SK-N-SH (cell line): ENCODE measurements around the gene FAM20B. TPM values are rescaled to one million over a fixed set of nuclear protein-coding genes. Genes with fewer than 3 reads are reported as not detected.

Experiments
- CTCF ChIA-PET: fragments of 300-600, 350-600 bp; formaldehyde crosslinking; extraction: SDS; loops from one replicate; lab custom pipeline; 2021; lab: Yijun Ruan, JAX
- POLR2A ChIA-PET: fragments of 350-600 bp; sonication (Branson Sonifier 250); formaldehyde crosslinking; extraction: SDS; loops from one replicate; lab custom pipeline; 2020; ENCODE audit warnings: antibody characterized with exemption, inconsistent platforms; lab: Yijun Ruan, JAX
- DNase-seq: peaks from one replicate; pipeline ENCODE4 v3.0.0; 2012
- H2AFZ ChIP-seq: fragments of 200-600 bp; sonication (generic); 2 replicates; pipeline ENCODE4 v1.8.1; 2016; ENCODE audit warnings: antibody characterized with exemption, mild to moderate bottlenecking, low read depth
- H3F3A ChIP-seq: fragments of 200-600 bp; sonication (generic); replicated peaks from 2 replicates; pipeline ENCODE3; 2016; ENCODE audit warnings: antibody characterized with exemption, mild to moderate bottlenecking; ENCODE audit not compliant: insufficient read depth
- H3K27ac ChIP-seq, 2 experiments: fragments of 200-500 bp in 1 of 2; fragments of 200-600 bp in 1 of 2; sonication (Bioruptor generic) in 1 of 2; sonication (generic), shearing (Covaris generic) in 1 of 2; 2 replicates each; pipeline versions ENCODE4 v1.5.1 to v1.6.1; 2014 to 2016; ENCODE audit warnings: low read depth in 2 of 2, inconsistent platforms in 1 of 2, low read length in 1 of 2, mild to moderate bottlenecking in 1 of 2, mixed read lengths in 1 of 2
- H3K27me3 ChIP-seq: fragments of 200-600 bp; sonication (generic), shearing (Covaris generic); 2 replicates; pipeline ENCODE4 v1.6.1; 2016; ENCODE audit warnings: mixed run types; ENCODE audit not compliant: insufficient read depth
- H3K36me3 ChIP-seq, 2 experiments: fragments of 200-500 bp in 1 of 2; fragments of 200-600 bp in 1 of 2; sonication (Bioruptor generic) in 1 of 2; sonication (generic) in 1 of 2; replicated peaks in 1 of 2; 2 replicates each; pipeline versions ENCODE3 to v1.5.1; 2014 to 2016; ENCODE audit warnings: low read length in 1 of 2, mild to moderate bottlenecking in 1 of 2; ENCODE audit not compliant: insufficient read depth in 2 of 2, control insufficient read depth in 1 of 2
- H3K4me1 ChIP-seq, 2 experiments: fragments of 200-500 bp in 1 of 2; fragments of 200-600 bp in 1 of 2; sonication (Bioruptor generic) in 1 of 2; sonication (generic), shearing (Covaris generic) in 1 of 2; 2 replicates each; pipeline versions ENCODE4 v1.5.1 to v1.6.1; 2014 to 2016; ENCODE audit warnings: low read depth in 1 of 2, low read length in 1 of 2, mixed run types in 1 of 2; ENCODE audit not compliant: insufficient read depth in 2 of 2, control insufficient read depth in 1 of 2
- H3K4me2 ChIP-seq: fragments of 200-600 bp; sonication (generic), shearing (Covaris generic); 2 replicates; pipeline ENCODE4 v1.6.1; 2017; ENCODE audit warnings: mixed run types
- H3K4me3 ChIP-seq, 2 experiments: fragments of 200-500 bp in 1 of 2; fragments of 200-600 bp in 1 of 2; sonication (Bioruptor generic) in 1 of 2; sonication (generic), shearing (Covaris generic) in 1 of 2; 2 replicates each; pipeline versions ENCODE4 v1.5.1 to v1.8.1; 2014 to 2016; ENCODE audit warnings: low read depth in 2 of 2, inconsistent platforms in 1 of 2, low read length in 1 of 2, mild to moderate bottlenecking in 1 of 2, mixed read lengths in 1 of 2, moderate library complexity in 1 of 2
- H3K79me2 ChIP-seq: fragments of 200-600 bp; sonication (generic); 2 replicates; pipeline ENCODE4 v1.8.1; 2017; ENCODE audit warnings: mild to moderate bottlenecking; ENCODE audit not compliant: insufficient read depth
- H3K9ac ChIP-seq: fragments of 200-600 bp; sonication (generic); 2 replicates; pipeline ENCODE4 v1.6.1; 2017; ENCODE audit warnings: mixed run types
- H3K9me2 ChIP-seq: fragments of 200-600 bp; sonication (generic); 2 replicates; pipeline ENCODE4 v1.6.1; 2017; ENCODE audit warnings: mixed run types
- H3K9me3 ChIP-seq: fragments of 200-600 bp; sonication (generic); 2 replicates; pipeline ENCODE4 v1.6.1; 2017; ENCODE audit warnings: mixed run types, mild to moderate bottlenecking, moderate library complexity
- H4K20me1 ChIP-seq: fragments of 200-600 bp; sonication (generic); 2 replicates; pipeline ENCODE4 v1.6.1; 2017; ENCODE audit warnings: mild to moderate bottlenecking, mixed run types; ENCODE audit not compliant: insufficient read depth
- CHD2 ChIP-seq: fragments of 150-350 bp; IDR thresholded peaks from 2 replicates; pipeline ENCODE4 v1.6.1; 2018; ENCODE audit warnings: low read length; ENCODE audit not compliant: partially characterized antibody
- CTCF ChIP-seq: fragments of 200-600 bp; sonication (generic); IDR thresholded peaks from 2 replicates; pipeline ENCODE4 v1.6.1; 2017; ENCODE audit warnings: antibody characterized with exemption, mild to moderate bottlenecking, moderate library complexity
- ELF1 ChIP-seq: IDR thresholded peaks from 2 replicates; pipeline ENCODE4 v1.4.0; 2012
- FOXJ3 ChIP-seq: sonication (generic); formaldehyde crosslinking; IDR thresholded peaks from 2 replicates; pipeline ENCODE4 v1.5.1; 2020; ENCODE audit warnings: mild to moderate bottlenecking, missing genetic modification reagents
- IRF3 ChIP-seq: fragments of 150-350 bp; IDR thresholded peaks from 2 replicates; pipeline ENCODE4 v1.6.1; 2016; ENCODE audit warnings: mild to moderate bottlenecking, low read depth, low read length
- JUND ChIP-seq: IDR thresholded peaks from 2 replicates; pipeline ENCODE4 v1.4.0; 2012
- MEF2A ChIP-seq: IDR thresholded peaks from 2 replicates; pipeline ENCODE4 v1.4.0; 2012; ENCODE audit warnings: low read depth, borderline replicate concordance
- MXI1 ChIP-seq: IDR thresholded peaks from 2 replicates; pipeline ENCODE4 v1.6.1; 2012; ENCODE audit warnings: mild to moderate bottlenecking, low read depth, low read length, improper control_type of control experiment
- NRF1 ChIP-seq: IDR thresholded peaks from 2 replicates; pipeline ENCODE4 v1.6.1; 2012; ENCODE audit warnings: low read depth, mild to moderate bottlenecking, low read length
- PBX3 ChIP-seq: IDR thresholded peaks from 2 replicates; pipeline ENCODE4; 2012
- RAD21 ChIP-seq: IDR thresholded peaks from 2 replicates; pipeline ENCODE4 v1.6.1; 2012; ENCODE audit warnings: mild to moderate bottlenecking, low read length
- REST ChIP-seq: IDR thresholded peaks from 2 replicates; pipeline ENCODE4 v1.6.1; 2012; ENCODE audit warnings: mild to moderate bottlenecking, low read depth, low read length, moderate library complexity
- RFX5 ChIP-seq: IDR thresholded peaks from 2 replicates; pipeline ENCODE4 v1.6.1; 2012; ENCODE audit warnings: mild to moderate bottlenecking, improper control_type of control experiment, low read length
- SMC3 ChIP-seq: IDR thresholded peaks from 2 replicates; pipeline ENCODE4 v1.6.1; 2012; ENCODE audit warnings: low read depth, low read length, improper control_type of control experiment
- TAF1 ChIP-seq: IDR thresholded peaks from 2 replicates; pipeline ENCODE4 v1.6.1; 2012; ENCODE audit warnings: low read depth, mild to moderate bottlenecking, low read length, moderate library complexity, borderline replicate concordance
- TCF12 ChIP-seq: IDR thresholded peaks from 2 replicates; pipeline ENCODE4 v1.4.0; 2012
- USF1 ChIP-seq: IDR thresholded peaks from 2 replicates; pipeline ENCODE4 v1.4.0; 2012; ENCODE audit warnings: low read depth, borderline replicate concordance
- YY1 ChIP-seq: IDR thresholded peaks from 2 replicates; pipeline ENCODE4 v1.4.0; 2012; ENCODE audit warnings: low read depth, mild to moderate bottlenecking
- WGBS: methylation state at CpG from one replicate; pipeline ENCODE4 v1.1.6; 2017; ENCODE audit warnings: low lambda C conversion rate; 5-methylcytosine and 5-hydroxymethylcytosine counted together
- polyA plus RNA-seq, 3 experiments: library from polyadenylated mRNA; depleted of rRNA; stranded (reverse); fragments of >200 nt; gene quantifications; 2 replicates each; pipeline ENCODE4 v1.2.3, GENCODE V29; 2012

FAM20B gene
- polyA plus RNA-seq, 1 of the 3 experiments (the other 2 are of a cell fraction), result 14.9 TPM

- peaks cover 0 to 13% of the 10 kb centered on the region in 2 experiments; a peak in 1 of 4 replicates for H3K4me1 ChIP-seq
- ChIA-PET POLR2A (interaction anchor here (1.1 kb wide), 1 partner anchor 214 kb away, joined by 4 read pairs; the partner anchor contains the start of gene SOAT1), CTCF (interaction anchor here (0.6 to 8.0 kb wide), 31 partner anchors 8 to 546 kb away, joined by 3 to 63 read pairs (median 4); partner anchors contain the start of gene AXDND1)
- H3K9me3 ChIP-seq, result no peaks in the 10 kb centered on the region
- no peaks in the 10 kb centered on the region for H3K27me3 ChIP-seq
- H3K79me2 ChIP-seq, result peaks cover 18% of the 10 kb centered on the region
- no peaks in the 10 kb centered on the region for H3K9me2 ChIP-seq
- no peak overlapping the region for H3K9ac ChIP-seq
- no peak overlapping the region for H2AFZ ChIP-seq
- H3K4me3 ChIP-seq, result no peak overlapping the region
- H3F3A ChIP-seq, result no peaks in the 10 kb centered on the region
- WGBS, result 62% methylated on average over 18 of the region's 18 CpGs
- no peaks in the 10 kb centered on the region for H4K20me1 ChIP-seq
- peak; percentile 81 for TF ChIP-seq CTCF
- no peak for TF ChIP-seq PBX3
- no peak for TF ChIP-seq TCF12
- TF ChIP-seq ELF1, result no peak
- no peak for TF ChIP-seq TAF1
- peak; percentile 94 for TF ChIP-seq RAD21
- peak; percentile 86 for TF ChIP-seq SMC3
- no peak for TF ChIP-seq USF1
- no peak for TF ChIP-seq CHD2
- 0 out of 2 replicates have a peak, but pooled peaks have one; percentile 24 for TF ChIP-seq MXI1
- TF ChIP-seq NRF1, result no peak
- no peak for TF ChIP-seq JUND
- H3K4me2 ChIP-seq, result no peak overlapping the region
- peak; percentile 69 for DNase-seq
- H3K27ac ChIP-seq, result no peak overlapping the region
- peaks cover 0 to 2% of the 10 kb centered on the region in 2 experiments for H3K36me3 ChIP-seq
These were observed 53.5 kb downstream of the FAM20B start for GRCh38 chr1:179079113-179079761.

- Histone ChIP-seq H3K79me2 (peaks cover 26% of the 10 kb centered on the region), H3K36me3 (peaks cover 0 to 7% of the 10 kb centered on the region in 2 experiments), H3K4me1 (peaks cover 0 to 13% of the 10 kb centered on the region in 2 experiments; a peak in 1 of 4 replicates), H3K9me2 (no peaks in the 10 kb centered on the region), H3K27ac (peak overlapping the region; percentile 54 to 73; a peak in 3 of 4 replicates), H3K9ac (peak overlapping the region; percentile 83; the same call in 1 of the 2 replicates), H3F3A (no peaks in the 10 kb centered on the region), H3K9me3 (no peaks in the 10 kb centered on the region), H2AFZ (peak overlapping the region; percentile 79; the same call in 1 of the 2 replicates), H3K4me2 (peak overlapping the region; percentile 97), H4K20me1 (no peaks in the 10 kb centered on the region), H3K27me3 (no peaks in the 10 kb centered on the region), H3K4me3 (peak overlapping the region; percentile 81 to 84)
- DNase-seq, result no peak
- CTCF ChIA-PET, result interaction anchor here (0.9 to 8.0 kb wide), 11 partner anchors 10 to 781 kb away, joined by 3 to 63 read pairs (median 4); no protein-coding TSS in a partner anchor
- 78% methylated on average over 18 of the region's 18 CpGs for WGBS
- POLR2A ChIA-PET, result interaction anchor here (1.0 kb wide), 1 partner anchor 52 kb away, joined by 3 read pairs; no protein-coding TSS in a partner anchor
- TF ChIP-seq NRF1 (no peak), FOXJ3 (CRISPR knock-in tag) (no peak), REST (no peak), ELF1 (no peak), YY1 (no peak), RFX5 (no peak), IRF3 (no peak), MEF2A (no peak)
These were observed 55.4 kb downstream of the FAM20B start for GRCh38 chr1:179080866-179081686.
